ENCODE data around the gene DUSP18. TPM values are rescaled to one million over a fixed set of nuclear protein-coding genes. Genes with fewer than 3 reads are reported as not detected.

The DUSP18 gene
- total and polyA plus RNA-seq, 2 of the 13 experiments (the other 11 are each of a cell fraction or from before 2014, with no cell fraction given), result 1.4 to 2.3 TPM

DNA sequence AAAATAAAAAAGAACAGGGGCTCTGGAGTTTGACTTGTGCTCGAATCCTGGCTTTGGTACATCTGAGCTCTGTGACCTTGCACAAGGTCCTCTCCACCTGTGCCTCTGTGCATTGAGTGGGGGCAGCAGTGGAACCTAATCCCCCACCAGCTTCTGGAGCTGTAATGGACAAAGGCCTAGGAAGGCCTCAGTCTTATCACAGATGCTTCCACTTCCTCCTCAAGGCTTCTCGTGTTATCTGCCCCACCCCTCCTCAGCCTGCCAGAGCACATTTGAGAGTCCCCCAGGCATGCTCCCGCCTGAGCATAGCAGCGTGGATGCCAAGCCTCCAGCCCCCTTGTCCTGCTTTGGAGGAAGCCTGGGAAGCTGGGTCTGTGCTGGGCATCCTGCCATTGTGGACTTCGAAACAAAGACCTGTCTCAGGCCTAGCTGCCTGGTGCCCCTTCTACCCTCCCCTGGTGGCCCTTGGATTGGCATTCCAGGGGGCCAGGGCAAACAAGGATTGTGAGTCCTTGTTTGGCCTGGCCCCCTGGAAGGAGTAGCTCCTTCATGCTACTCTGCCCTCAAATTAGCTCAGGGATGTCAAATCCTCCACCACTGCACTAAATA, 17.1 kb downstream of the DUSP18 start (continued):
- TF ChIP-seq, protein P1, sequence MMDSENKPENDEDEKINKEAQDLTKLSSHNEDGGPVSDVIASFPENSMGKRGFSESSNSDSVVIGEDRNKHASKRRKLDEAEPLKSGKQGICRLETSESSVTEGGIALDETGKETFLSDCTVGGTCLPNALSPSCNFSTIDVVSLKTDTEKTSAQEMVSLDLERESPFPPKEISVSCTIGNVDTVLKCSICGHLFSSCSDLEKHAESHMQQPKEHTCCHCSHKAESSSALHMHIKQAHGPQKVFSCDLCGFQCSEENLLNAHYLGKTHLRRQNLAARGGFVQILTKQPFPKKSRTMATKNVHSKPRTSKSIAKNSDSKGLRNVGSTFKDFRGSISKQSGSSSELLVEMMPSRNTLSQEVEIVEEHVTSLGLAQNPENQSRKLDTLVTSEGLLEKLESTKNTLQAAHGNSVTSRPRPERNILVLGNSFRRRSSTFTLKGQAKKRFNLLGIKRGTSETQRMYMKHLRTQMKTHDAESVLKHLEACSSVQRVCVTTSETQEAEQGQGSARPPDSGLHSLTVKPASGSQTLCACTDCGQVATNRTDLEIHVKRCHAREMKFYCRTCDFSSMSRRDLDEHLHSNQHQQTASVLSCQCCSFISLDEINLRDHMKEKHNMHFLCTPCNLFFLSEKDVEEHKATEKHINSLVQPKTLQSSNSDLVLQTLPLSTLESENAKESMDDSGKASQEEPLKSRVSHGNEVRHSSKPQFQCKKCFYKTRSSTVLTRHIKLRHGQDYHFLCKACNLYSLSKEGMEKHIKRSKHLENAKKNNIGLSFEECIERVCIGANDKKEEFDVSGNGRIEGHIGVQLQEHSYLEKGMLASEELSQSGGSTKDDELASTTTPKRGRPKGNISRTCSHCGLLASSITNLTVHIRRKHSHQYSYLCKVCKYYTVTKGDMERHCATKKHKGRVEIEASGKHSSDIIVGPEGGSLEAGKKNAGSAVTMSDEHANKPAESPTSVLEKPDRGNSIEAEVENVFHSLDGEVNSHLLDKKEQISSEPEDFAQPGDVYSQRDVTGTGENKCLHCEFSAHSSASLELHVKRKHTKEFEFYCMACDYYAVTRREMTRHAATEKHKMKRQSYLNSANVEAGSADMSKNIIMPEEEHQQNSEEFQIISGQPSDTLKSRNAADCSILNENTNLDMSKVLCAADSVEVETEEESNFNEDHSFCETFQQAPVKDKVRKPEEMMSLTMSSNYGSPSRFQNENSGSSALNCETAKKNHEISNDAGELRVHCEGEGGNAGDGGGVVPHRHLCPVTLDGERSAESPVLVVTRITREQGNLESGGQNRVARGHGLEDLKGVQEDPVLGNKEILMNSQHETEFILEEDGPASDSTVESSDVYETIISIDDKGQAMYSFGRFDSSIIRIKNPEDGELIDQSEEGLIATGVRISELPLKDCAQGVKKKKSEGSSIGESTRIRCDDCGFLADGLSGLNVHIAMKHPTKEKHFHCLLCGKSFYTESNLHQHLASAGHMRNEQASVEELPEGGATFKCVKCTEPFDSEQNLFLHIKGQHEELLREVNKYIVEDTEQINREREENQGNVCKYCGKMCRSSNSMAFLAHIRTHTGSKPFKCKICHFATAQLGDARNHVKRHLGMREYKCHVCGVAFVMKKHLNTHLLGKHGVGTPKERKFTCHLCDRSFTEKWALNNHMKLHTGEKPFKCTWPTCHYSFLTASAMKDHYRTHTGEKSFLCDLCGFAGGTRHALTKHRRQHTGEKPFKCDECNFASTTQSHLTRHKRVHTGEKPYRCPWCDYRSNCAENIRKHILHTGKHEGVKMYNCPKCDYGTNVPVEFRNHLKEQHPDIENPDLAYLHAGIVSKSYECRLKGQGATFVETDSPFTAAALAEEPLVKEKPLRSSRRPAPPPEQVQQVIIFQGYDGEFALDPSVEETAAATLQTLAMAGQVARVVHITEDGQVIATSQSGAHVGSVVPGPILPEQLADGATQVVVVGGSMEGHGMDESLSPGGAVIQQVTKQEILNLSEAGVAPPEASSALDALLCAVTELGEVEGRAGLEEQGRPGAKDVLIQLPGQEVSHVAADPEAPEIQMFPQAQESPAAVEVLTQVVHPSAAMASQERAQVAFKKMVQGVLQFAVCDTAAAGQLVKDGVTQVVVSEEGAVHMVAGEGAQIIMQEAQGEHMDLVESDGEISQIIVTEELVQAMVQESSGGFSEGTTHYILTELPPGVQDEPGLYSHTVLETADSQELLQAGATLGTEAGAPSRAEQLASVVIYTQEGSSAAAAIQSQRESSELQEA (CRISPR knock-in tag; IDR thresholded peaks at IDR 0.05; ENCODE audit: not compliant biosample characterization), result no peak
- TF ChIP-seq CENPT (CRISPR knock-in tag; IDR thresholded peaks at IDR 0.05; ENCODE audit: low read depth), result no peak
- TF ChIP-seq, protein P2, sequence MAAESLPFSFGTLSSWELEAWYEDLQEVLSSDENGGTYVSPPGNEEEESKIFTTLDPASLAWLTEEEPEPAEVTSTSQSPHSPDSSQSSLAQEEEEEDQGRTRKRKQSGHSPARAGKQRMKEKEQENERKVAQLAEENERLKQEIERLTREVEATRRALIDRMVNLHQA (CRISPR knock-in tag; IDR thresholded peaks at IDR 0.05), result no peak
